H9 (cell line): ENCODE measurements around the gene NAPSA. TPM values are rescaled to one million over a fixed set of nuclear protein-coding genes. Genes with fewer than 3 reads are reported as not detected.

Experiments
- DNase-seq: peaks from one replicate; pipeline ENCODE4 v3.0.0-alpha.2; 2017
- H2AFZ ChIP-seq: one replicate; pipeline ENCODE4 v1.6.1; 2013; ENCODE audit warnings: mild to moderate bottlenecking, low read length, control low read depth, moderate library complexity
- H2AK5ac ChIP-seq: 2 replicates; pipeline ENCODE4 v1.6.1; 2013; ENCODE audit warnings: low read length, control low read depth, mixed read lengths; ENCODE audit not compliant: insufficient read length
- H2BK120ac ChIP-seq: one replicate; pipeline ENCODE4 v1.6.1; 2013; ENCODE audit warnings: low read depth, mild to moderate bottlenecking, low read length, control low read depth, inconsistent platforms; ENCODE audit not compliant: poor library complexity, severe bottlenecking
- H2BK12ac ChIP-seq: 2 replicates; pipeline ENCODE4 v1.6.1; 2013; ENCODE audit warnings: low read length, control low read depth, mixed read lengths, low read depth; ENCODE audit not compliant: insufficient read length
- H2BK15ac ChIP-seq: 2 replicates; pipeline ENCODE4 v1.6.1; 2013; ENCODE audit warnings: low read depth, low read length, control low read depth
- H2BK20ac ChIP-seq: one replicate; pipeline ENCODE4 v1.6.1; 2013; ENCODE audit warnings: low read depth, mild to moderate bottlenecking, low read length, control low read depth, inconsistent platforms; ENCODE audit not compliant: poor library complexity, severe bottlenecking
- H2BK5ac ChIP-seq: 2 replicates; pipeline ENCODE4 v1.6.1; 2013; ENCODE audit warnings: low read length, control low read depth, mixed read lengths; ENCODE audit not compliant: insufficient read length
- H3K14ac ChIP-seq: 2 replicates; pipeline ENCODE4 v1.6.1; 2013; ENCODE audit warnings: low read length, control low read depth; ENCODE audit not compliant: insufficient read depth
- H3K18ac ChIP-seq: 2 replicates; pipeline ENCODE4 v1.6.1; 2013; ENCODE audit warnings: low read depth, mild to moderate bottlenecking, mixed read lengths, low read length, control low read depth; ENCODE audit not compliant: insufficient read length
- H3K23ac ChIP-seq: 2 replicates; pipeline ENCODE4 v1.6.1; 2013; ENCODE audit warnings: low read length, control low read depth, mixed read lengths, low read depth; ENCODE audit not compliant: insufficient read length
- H3K23me2 ChIP-seq: 2 replicates; pipeline ENCODE4 v1.6.1; 2013; ENCODE audit warnings: low read depth, mild to moderate bottlenecking, mixed read lengths, low read length, control low read depth; ENCODE audit not compliant: insufficient read length, poor library complexity, severe bottlenecking
- H3K27ac ChIP-seq: 2 replicates; pipeline ENCODE4 v1.5.1; 2013; ENCODE audit warnings: low read length, control low read depth, mixed read lengths, low read depth; ENCODE audit not compliant: insufficient read length
- H3K27me3 ChIP-seq: 2 replicates; pipeline ENCODE4 v1.6.1; 2013; ENCODE audit warnings: low read length, control low read depth, inconsistent platforms; ENCODE audit not compliant: insufficient read depth
- H3K4ac ChIP-seq: 2 replicates; pipeline ENCODE4 v1.6.1; 2013; ENCODE audit warnings: low read depth, mild to moderate bottlenecking, control low read depth, inconsistent platforms, low read length, moderate library complexity
- H3K4me1 ChIP-seq: 2 replicates; pipeline ENCODE4 v1.6.1; 2013; ENCODE audit warnings: low read length, control low read depth, inconsistent platforms; ENCODE audit not compliant: insufficient read depth
- H3K4me2 ChIP-seq: 2 replicates; pipeline ENCODE4 v1.6.1; 2013; ENCODE audit warnings: low read length, control low read depth, mixed read lengths; ENCODE audit not compliant: insufficient read length, insufficient read depth
- H3K56ac ChIP-seq: 2 replicates; pipeline ENCODE4 v1.6.1; 2013; ENCODE audit warnings: low read depth, mild to moderate bottlenecking, mixed read lengths, low read length, control low read depth; ENCODE audit not compliant: insufficient read length
- H3K79me1 ChIP-seq: 2 replicates; pipeline ENCODE4 v1.6.1; 2013; ENCODE audit warnings: low read depth, mild to moderate bottlenecking, moderate library complexity, low read length, control low read depth, inconsistent platforms; ENCODE audit not compliant: insufficient read depth, poor library complexity, severe bottlenecking
- H3K79me2 ChIP-seq: 2 replicates; pipeline ENCODE4 v1.6.1; 2013; ENCODE audit warnings: low read length, control low read depth, inconsistent platforms; ENCODE audit not compliant: insufficient read depth
- H3K9ac ChIP-seq: 2 replicates; pipeline ENCODE4 v1.6.1; 2013; ENCODE audit warnings: low read length, control low read depth, mixed read lengths; ENCODE audit not compliant: insufficient read length; ENCODE audit errors: extremely low read depth
- H3K9me3 ChIP-seq: one replicate; pipeline ENCODE4 v1.6.1; 2013; ENCODE audit warnings: low read depth, low read length, inconsistent platforms; ENCODE audit not compliant: control insufficient read depth
- H3T11ph ChIP-seq: one replicate; pipeline ENCODE4 v1.6.1; 2013; ENCODE audit warnings: mild to moderate bottlenecking, low read length, control low read depth, inconsistent platforms
- H4K20me1 ChIP-seq: one replicate; pipeline ENCODE4 v1.6.1; 2013; ENCODE audit not compliant: control insufficient read depth, insufficient read length, insufficient read depth
- H4K5ac ChIP-seq: 2 replicates; pipeline ENCODE4 v1.6.1; 2013; ENCODE audit warnings: low read depth, mild to moderate bottlenecking, mixed read lengths, low read length, control low read depth; ENCODE audit not compliant: insufficient read length
- H4K8ac ChIP-seq: replicated peaks from 2 replicates; pipeline ENCODE4 v1.6.1; 2013; ENCODE audit warnings: low read length, control low read depth, mixed read lengths, low read depth; ENCODE audit not compliant: insufficient read length
- H4K91ac ChIP-seq: 2 replicates; pipeline ENCODE4 v1.6.1; 2013; ENCODE audit warnings: low read depth, mild to moderate bottlenecking, moderate library complexity, mixed read lengths, low read length, control low read depth; ENCODE audit not compliant: insufficient read length
- H3K27ac Mint-ChIP-seq, 3 experiments: 2 replicates in 2 of 3; 3 replicates in 1 of 3; pipeline ENCODE4 v1.8.0; 2020 to 2021; ENCODE audit warnings: mixed read lengths in 3 of 3, mild to moderate bottlenecking in 1 of 3, moderate library complexity in 1 of 3
- H3K27me3 Mint-ChIP-seq: 2 replicates; pipeline ENCODE4 v1.8.0; 2021; ENCODE audit warnings: low read depth, mild to moderate bottlenecking, moderate library complexity, mixed read lengths
- H3K36me3 Mint-ChIP-seq, 3 experiments: 2 replicates in 2 of 3; 3 replicates in 1 of 3; pipeline ENCODE4 v1.8.0; 2020 to 2021; ENCODE audit warnings: low read depth in 3 of 3, mixed read lengths in 3 of 3; ENCODE audit not compliant: insufficient read depth in 1 of 3
- H3K4me1 Mint-ChIP-seq, 2 experiments: 2 replicates each; pipeline ENCODE4 v1.8.0; 2020; ENCODE audit warnings: mixed read lengths in 2 of 2
- H3K4me3 Mint-ChIP-seq, 2 experiments: 2 replicates in 1 of 2; 3 replicates in 1 of 2; pipeline ENCODE4 v1.8.0; 2020 to 2021; ENCODE audit warnings: mild to moderate bottlenecking in 2 of 2, mixed read lengths in 2 of 2, moderate library complexity in 1 of 2
- H3K9me3 Mint-ChIP-seq, 2 experiments: 2 replicates in 1 of 2; 3 replicates in 1 of 2; pipeline ENCODE4 v1.8.0; 2020; ENCODE audit warnings: mild to moderate bottlenecking in 2 of 2, mixed read lengths in 2 of 2, moderate library complexity in 1 of 2
- WGBS: extraction: QIAGEN DNeasy Blood & Tissue Kit; methylation state at CpG from one replicate; pipeline ENCODE4 v1.1.7; 2013; ENCODE audit warnings: missing lambda C conversion rate, low lambda C conversion rate, mixed read lengths; ENCODE audit not compliant: insufficient read length; ENCODE audit errors: extremely low coverage; 5-methylcytosine and 5-hydroxymethylcytosine counted together
- total RNA-seq: library from RNA; stranded (reverse); gene quantifications from 2 replicates; pipeline ENCODE4 v1.2.1, GENCODE V29; 2021
- TF ChIP-seq, protein P1 (sequence below): fragments of 200-600 bp; sonication (generic); conservative IDR thresholded peaks from 3 replicates; pipeline ENCODE4 v1.8.0; 2021; ENCODE audit warnings: antibody characterized with exemption, mild to moderate bottlenecking

The NAPSA gene
- total RNA-seq, 1 experiment from 2014 or later: 0.44 TPM

DNA sequence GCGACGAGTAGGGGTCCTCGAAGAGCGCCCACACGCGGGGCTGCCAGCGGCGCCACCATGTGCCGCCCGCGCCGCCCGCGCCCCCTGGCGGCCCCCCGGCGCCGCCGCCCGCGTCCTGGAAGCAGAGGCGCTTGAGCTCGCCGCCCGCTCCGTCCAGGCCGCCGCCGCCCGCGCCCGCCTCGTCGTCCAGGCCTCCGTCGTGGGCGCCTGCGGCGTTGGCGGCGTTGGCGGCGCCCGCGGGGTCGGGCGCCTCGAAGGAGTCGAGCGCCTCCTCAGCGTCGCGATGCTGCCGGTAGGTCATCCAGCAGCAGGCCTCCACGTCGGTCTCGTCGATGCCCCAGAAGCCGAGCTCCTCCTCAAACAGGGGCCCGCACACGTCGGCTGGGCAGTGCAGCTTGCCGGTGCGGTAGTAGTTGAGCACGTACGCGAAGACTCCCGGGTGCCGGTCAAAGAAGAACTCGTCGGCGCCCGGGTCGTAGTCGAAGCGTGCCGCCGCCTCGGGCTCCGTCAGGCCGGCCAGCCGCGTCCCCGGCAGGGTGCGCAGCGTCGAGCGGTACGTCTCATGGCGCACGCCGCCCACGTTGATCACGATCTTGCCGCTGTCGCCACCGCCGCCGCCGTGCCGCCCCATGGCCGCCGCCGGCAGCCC, 37.1 kb downstream of the NAPSA start:
- Histone ChIP-seq H3K23ac (no peak overlapping the region), H3K9me3 (no peaks in the 10 kb centered on the region), H4K5ac (no peak overlapping the region), H3K79me2 (no peaks in the 10 kb centered on the region), H3K27ac (no peak overlapping the region), H2AFZ (no peak overlapping the region), H3K4ac (no peak overlapping the region), H4K91ac (no peak overlapping the region), H3K4me1 (peaks cover 6% of the 10 kb centered on the region; the same call in 1 of the 2 replicates), H3K18ac (no peak overlapping the region), H2BK5ac (no peak overlapping the region), H3K23me2 (peaks cover 31% of the 10 kb centered on the region), H3T11ph (no peak overlapping the region), H4K8ac (no peak overlapping the region), H2BK12ac (no peak overlapping the region), H4K20me1 (no peaks in the 10 kb centered on the region), H3K56ac (no peak overlapping the region), H3K27me3 (peaks cover 8% of the 10 kb centered on the region; the same call in 1 of the 2 replicates), H2BK20ac (no peak overlapping the region), H3K9ac (peak overlapping the region; percentile 10), H2BK15ac (no peak overlapping the region), H3K79me1 (no peaks in the 10 kb centered on the region), H2BK120ac (no peak overlapping the region), H2AK5ac (no peak overlapping the region), H3K4me2 (peak overlapping the region; percentile 38), H3K14ac (0 out of 2 replicates have a peak overlapping the region, but pooled peaks have one; percentile 35)
- TF ChIP-seq, protein P1, sequence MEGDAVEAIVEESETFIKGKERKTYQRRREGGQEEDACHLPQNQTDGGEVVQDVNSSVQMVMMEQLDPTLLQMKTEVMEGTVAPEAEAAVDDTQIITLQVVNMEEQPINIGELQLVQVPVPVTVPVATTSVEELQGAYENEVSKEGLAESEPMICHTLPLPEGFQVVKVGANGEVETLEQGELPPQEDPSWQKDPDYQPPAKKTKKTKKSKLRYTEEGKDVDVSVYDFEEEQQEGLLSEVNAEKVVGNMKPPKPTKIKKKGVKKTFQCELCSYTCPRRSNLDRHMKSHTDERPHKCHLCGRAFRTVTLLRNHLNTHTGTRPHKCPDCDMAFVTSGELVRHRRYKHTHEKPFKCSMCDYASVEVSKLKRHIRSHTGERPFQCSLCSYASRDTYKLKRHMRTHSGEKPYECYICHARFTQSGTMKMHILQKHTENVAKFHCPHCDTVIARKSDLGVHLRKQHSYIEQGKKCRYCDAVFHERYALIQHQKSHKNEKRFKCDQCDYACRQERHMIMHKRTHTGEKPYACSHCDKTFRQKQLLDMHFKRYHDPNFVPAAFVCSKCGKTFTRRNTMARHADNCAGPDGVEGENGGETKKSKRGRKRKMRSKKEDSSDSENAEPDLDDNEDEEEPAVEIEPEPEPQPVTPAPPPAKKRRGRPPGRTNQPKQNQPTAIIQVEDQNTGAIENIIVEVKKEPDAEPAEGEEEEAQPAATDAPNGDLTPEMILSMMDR: peak; percentile 43; the same call in 2 of the 3 replicates
- Mint-ChIP-seq H3K36me3 (peaks cover 5 to 11% (median 7%) of the 10 kb centered on the region in 3 experiments), H3K27me3 (peaks cover 30% of the 10 kb centered on the region), H3K4me3 (peak overlapping the region; percentile 51 to 63; a peak in 4 of 5 replicates), H3K27ac (no peak overlapping the region), H3K9me3 (peaks cover 3 to 5% of the 10 kb centered on the region in 2 experiments; a peak in 3 of 5 replicates), H3K4me1 (peaks cover 51 to 52% of the 10 kb centered on the region in 2 experiments)
- DNase-seq: peak; percentile 38
- WGBS: no CpG with 5 or more reads among the region's 104 CpGs
